Measurements from ENCODE around the gene FOXA3. TPM values are rescaled to one million over a fixed set of nuclear protein-coding genes. Genes with fewer than 3 reads are reported as not detected.
A peak's percentile ranks its signal among the peaks of the same experiment; 100 is the strongest.

The FOXA3 gene
- total RNA-seq, 1 experiment from 2014 or later = 15.3 TPM

GRCh38 chr19:45884682-45885555 lies 20.8 kb downstream of the FOXA3 start:
- peaks cover 21% of the 10 kb centered on the region for H3K4me1 Mint-ChIP-seq (ENCODE audit: low read depth, unreplicated experiment)
- POLR2A ChIA-PET = interaction anchor here (2.6 kb wide), 1 partner anchor 21 kb away, joined by 25 read pairs; the partner anchor contains the start of genes FOXA3 and SYMPK
- no peaks in the 10 kb centered on the region for H3K36me3 ChIP-seq (ENCODE audit: control insufficient read depth, insufficient read depth, low read length)
- H3K4me3 ChIP-seq (ENCODE audit: low read depth, low read length) = peak overlapping the region; percentile 84
- BruUV-seq (replicated peaks) = no TSS peak
- CTCF ChIA-PET = interaction anchor here (1.5 to 2.6 kb wide), 4 partner anchors 21 to 193 kb away, joined by 5 to 20 read pairs (median 9); partner anchors contain the start of gene FOXA3
- H3K36me3 Mint-ChIP-seq (ENCODE audit: insufficient read depth, unreplicated experiment) = peaks cover 35% of the 10 kb centered on the region
- no peaks in the 10 kb centered on the region for H3K9me3 ChIP-seq
- H3K9me3 Mint-ChIP-seq (ENCODE audit: unreplicated experiment) = no peaks in the 10 kb centered on the region
- H3K4me1 ChIP-seq = peaks cover 25% of the 10 kb centered on the region
- H3K27me3 Mint-ChIP-seq (ENCODE audit: insufficient read depth, unreplicated experiment) = no peaks in the 10 kb centered on the region
- no peak for TF ChIP-seq CTCF (IDR thresholded peaks at IDR 0.05; ENCODE audit: insufficient read depth in 1 of 2, low read depth in 1 of 2, low read length in 1 of 2, severe bottlenecking in 1 of 2, unreplicated experiment in 1 of 2)
- peak in 1 of 2 experiments; percentile 41 for DNase-seq
- H3K27me3 ChIP-seq (replicated peaks; ENCODE audit: control insufficient read depth, insufficient read depth, low read length) = no peaks in the 10 kb centered on the region
- H3K4me3 Mint-ChIP-seq (ENCODE audit: unreplicated experiment) = peak overlapping the region; percentile 93
- intact Hi-C loops (cut with micrococcal nuclease; ENCODE audit: unreplicated experiment) = loop anchor here (5.0 kb wide), 2 partner anchors 113 to 132 kb away; no protein-coding TSS in a partner anchor
- H3K27ac Mint-ChIP-seq (ENCODE audit: unreplicated experiment) = no peak overlapping the region

GRCh38 chr19:45885556-45886426 lies 21.7 kb downstream of the FOXA3 start, which contains the start of gene IRF2BP1:
Gene IRF2BP1 (minus strand): TSS chr19:45886141. CDS start chr19:45885774, 367 bp downstream.
- intact Hi-C loops (cut with micrococcal nuclease; ENCODE audit: unreplicated experiment) = no loop called here
- BruUV-seq (replicated peaks) = TSS peak; percentile 18
- H3K4me1 Mint-ChIP-seq (ENCODE audit: low read depth, unreplicated experiment) = peaks cover 21% of the 10 kb centered on the region
- peak within 1 kb of the TSS; percentile 95 for H3K27ac Mint-ChIP-seq (ENCODE audit: unreplicated experiment)
- peaks cover 35% of the 10 kb centered on the region for H3K36me3 Mint-ChIP-seq (ENCODE audit: insufficient read depth, unreplicated experiment)
- H3K9me3 Mint-ChIP-seq (ENCODE audit: unreplicated experiment) = no peaks in the 10 kb centered on the region
- POLR2A ChIA-PET = interaction anchor here (0.6 to 2.6 kb wide), 7 partner anchors 17 to 209 kb away, joined by 3 to 25 read pairs (median 5); partner anchors contain the start of genes CCDC61, FOXA3, MYPOP and SIX5
- CTCF ChIA-PET = interaction anchor here (0.5 to 2.6 kb wide), 7 partner anchors 17 to 513 kb away, joined by 3 to 20 read pairs (median 6); partner anchors contain the start of genes FOXA3 and MYPOP
- Histone ChIP-seq H3K4me1 (peaks cover 21% of the 10 kb centered on the region), H3K27me3 (replicated peaks; ENCODE audit: control insufficient read depth, insufficient read depth, low read length) (no peaks in the 10 kb centered on the region), H3K36me3 (ENCODE audit: control insufficient read depth, insufficient read depth, low read length) (no peaks in the 10 kb centered on the region), H3K4me3 (ENCODE audit: low read depth, low read length) (peak within 1 kb of the TSS; percentile 84), H3K9me3 (no peaks in the 10 kb centered on the region)
- peak; percentile 95 to 96 for DNase-seq
- H3K27me3 Mint-ChIP-seq (ENCODE audit: insufficient read depth, unreplicated experiment) = no peaks in the 10 kb centered on the region
- TF ChIP-seq CTCF (IDR thresholded peaks at IDR 0.05; ENCODE audit: insufficient read depth in 1 of 2, low read depth in 1 of 2, low read length in 1 of 2, severe bottlenecking in 1 of 2, unreplicated experiment in 1 of 2) = no peak
- peak within 1 kb of the TSS; percentile 93 for H3K4me3 Mint-ChIP-seq (ENCODE audit: unreplicated experiment)
